ENCODE data around the gene WDR74. TPM values are rescaled to one million over a fixed set of nuclear protein-coding genes. Genes with fewer than 3 reads are reported as not detected.

Gene WDR74
- total RNA-seq, 8 experiments from 2014 or later, result 41.4 to 110 (median 81.7) TPM

- Histone ChIP-seq H3K4me3 (peak overlapping the region; percentile 68 to 97 (median 83)), H3K27ac (peak overlapping the region; percentile 82 to 94), H3K4me1 (replicated peaks in 1 of 2) (peaks cover 43 to 47% of the 10 kb centered on the region in 2 donors)
- ATAC-seq (replicated peaks in 6 of 8), result peak in 7 of 8 experiments; percentile 1 to 15 (median 9)
- in situ Hi-C loops (cut with MboI; ENCODE audit: low pct_unique_long_range_greater_than_20kb in 2 of 9, low sequenced_read_pairs in 9 of 9, unreplicated experiment in 9 of 9), result no loop called here
- 0 to 6% (median 3%) methylated on average over 3 to 19 of the region's 20 CpGs for WGBS, 10 experiments
Observed at GRCh38 chr11:62856333-62856895, 17.0 kb upstream of the WDR74 start.

- WGBS, 10 experiments, result 0 to 4% (median 0%) methylated on average over 9 to 23 of the region's 54 CpGs; no CpG with 5 or more reads in 3 of the 10 experiments
- Histone ChIP-seq H3K4me1 (replicated peaks in 1 of 2) (peaks cover 43 to 44% of the 10 kb centered on the region in 2 donors), H3K27ac (peak overlapping the region; percentile 82 to 94), H3K4me3 (peak overlapping the region; percentile 68 to 97 (median 83))
- peak; percentile 82 to 96 (median 92) for ATAC-seq (replicated peaks in 6 of 8)
- in situ Hi-C loops (cut with MboI; ENCODE audit: low pct_unique_long_range_greater_than_20kb in 2 of 9, low sequenced_read_pairs in 9 of 9, unreplicated experiment in 9 of 9), result no loop called here
Observed at GRCh38 chr11:62855571-62856332, 16.4 kb upstream of the WDR74 start.

- in situ Hi-C loops (cut with MboI; ENCODE audit: low pct_unique_long_range_greater_than_20kb in 2 of 9, low sequenced_read_pairs in 9 of 9, unreplicated experiment in 9 of 9), result no loop called here
- Histone ChIP-seq H3K4me1 (replicated peaks in 1 of 2) (peaks cover 38 to 39% of the 10 kb centered on the region in 2 donors), H3K4me3 (peak overlapping the region; percentile 68 to 97 (median 83)), H3K27ac (peak overlapping the region; percentile 70 to 74)
- no peak for ATAC-seq (replicated peaks in 6 of 8)
- WGBS, 10 experiments, result 0 to 3% (median 0%) methylated on average over 4 to 14 of the region's 15 CpGs
Observed at GRCh38 chr11:62854825-62855570, 15.6 kb upstream of the WDR74 start.

- in situ Hi-C loops (cut with MboI; ENCODE audit: low pct_unique_long_range_greater_than_20kb in 2 of 9, low sequenced_read_pairs in 9 of 9, unreplicated experiment in 9 of 9), result no loop called here
- H3K27ac ChIP-seq, result no peak overlapping the region
- H3K4me3 ChIP-seq, result peak overlapping the region; percentile 68 to 97 (median 83)
- ATAC-seq (replicated peaks in 6 of 8), result no peak
- peaks cover 34 to 38% of the 10 kb centered on the region in 2 donors for H3K4me1 ChIP-seq (replicated peaks in 1 of 2)
- WGBS, 10 experiments, result 0 to 33% (median 5%) methylated on average over 2 to 7 of the region's 8 CpGs
Observed at GRCh38 chr11:62854013-62854824, 14.8 kb upstream of the WDR74 start.

- 17 to 72% (median 40%) methylated on average over 2 to 6 of the region's 7 CpGs for WGBS, 10 experiments
- in situ Hi-C loops (cut with MboI; ENCODE audit: low pct_unique_long_range_greater_than_20kb in 2 of 9, low sequenced_read_pairs in 9 of 9, unreplicated experiment in 9 of 9), result no loop called here
- ATAC-seq (replicated peaks in 6 of 8), result no peak
Observed at GRCh38 chr11:62853279-62853965, 14.0 kb upstream of the WDR74 start.

GRCh38 chr11:62852523-62853188, 13.3 kb upstream of the WDR74 start:
- ATAC-seq (replicated peaks in 6 of 8), result no peak
- no peak overlapping the region for H3K4me3 ChIP-seq
- H3K4me1 ChIP-seq (replicated peaks in 1 of 2), result peaks cover 18 to 26% of the 10 kb centered on the region in 2 donors
- no peak overlapping the region for H3K27ac ChIP-seq
- in situ Hi-C loops (cut with MboI; ENCODE audit: low pct_unique_long_range_greater_than_20kb in 2 of 9, low sequenced_read_pairs in 9 of 9, unreplicated experiment in 9 of 9), result no loop called here

More at GRCh38 chr11:62853279-62853965, 14.0 kb upstream of the WDR74 start:
- Histone ChIP-seq H3K4me3 (peak overlapping the region in 4 of 5 donors; percentile 81 to 97 (median 84)), H3K27ac (no peak overlapping the region), H3K4me1 (replicated peaks in 1 of 2) (peaks cover 26 to 33% of the 10 kb centered on the region in 2 donors)

- Histone ChIP-seq H3K4me1 (replicated peaks in 1 of 2) (peaks cover 13 to 19% of the 10 kb centered on the region in 2 donors), H3K27ac (no peak overlapping the region), H3K4me3 (no peak overlapping the region)
- ATAC-seq (replicated peaks in 6 of 8), result no peak
- in situ Hi-C loops (cut with MboI; ENCODE audit: low pct_unique_long_range_greater_than_20kb in 2 of 9, low sequenced_read_pairs in 9 of 9, unreplicated experiment in 9 of 9), result no loop called here
- 23 to 68% (median 50%) methylated on average over 1 to 3 of the region's 3 CpGs; no CpG with 5 or more reads in 5 of the 10 experiments for WGBS, 10 experiments
Observed at GRCh38 chr11:62851807-62852522, 12.6 kb upstream of the WDR74 start.

- no peak overlapping the region for H3K4me3 ChIP-seq
- WGBS, 10 experiments, result 8 to 95% (median 60%) methylated on average over 1 to 13 of the region's 15 CpGs; no CpG with 5 or more reads in 2 of the 10 experiments
- in situ Hi-C loops (cut with MboI; ENCODE audit: low pct_unique_long_range_greater_than_20kb in 2 of 9, low sequenced_read_pairs in 9 of 9, unreplicated experiment in 9 of 9), result no loop called here
- ATAC-seq (replicated peaks in 6 of 8), result peak in 3 of 8 experiments; percentile 3 to 7 (median 3)
- peaks cover 13 to 16% of the 10 kb centered on the region in 2 donors for H3K4me1 ChIP-seq (replicated peaks in 1 of 2)
- no peak overlapping the region for H3K27ac ChIP-seq
Observed at GRCh38 chr11:62850911-62851806, 11.8 kb upstream of the WDR74 start.

- Histone ChIP-seq H3K27ac (no peak overlapping the region), H3K4me3 (no peak overlapping the region), H3K4me1 (replicated peaks in 1 of 2) (peaks cover under 1 to 7% of the 10 kb centered on the region in 2 donors)
- 67 to 100% (median 92%) methylated on average over 1 of the region's 1 CpG; no CpG with 5 or more reads in 6 of the 10 experiments for WGBS, 10 experiments
- in situ Hi-C loops (cut with MboI; ENCODE audit: low pct_unique_long_range_greater_than_20kb in 2 of 9, low sequenced_read_pairs in 9 of 9, unreplicated experiment in 9 of 9), result loop anchor here in 1 of 9 experiments (25.0 kb wide), 1 partner anchor 461 kb away; no protein-coding TSS in a partner anchor
- peak in 1 of 8 experiments; percentile 2 for ATAC-seq (replicated peaks in 6 of 8)
Observed at GRCh38 chr11:62847767-62848314, 8.5 kb upstream of the WDR74 start.

- Histone ChIP-seq H3K27ac (no peak overlapping the region), H3K4me3 (no peak overlapping the region), H3K4me1 (replicated peaks in 1 of 2) (peaks cover 8 to 16% of the 10 kb centered on the region in 2 donors)
- 0 to 100% (median 80%) methylated on average over 1 to 3 of the region's 3 CpGs; no CpG with 5 or more reads in 3 of the 10 experiments for WGBS, 10 experiments
- in situ Hi-C loops (cut with MboI; ENCODE audit: low pct_unique_long_range_greater_than_20kb in 2 of 9, low sequenced_read_pairs in 9 of 9, unreplicated experiment in 9 of 9), result loop anchor here in 1 of 9 experiments (25.0 kb wide), 1 partner anchor 459 kb away; no protein-coding TSS in a partner anchor
- ATAC-seq (replicated peaks in 6 of 8), result no peak
Observed at GRCh38 chr11:62846177-62846576, 6.8 kb upstream of the WDR74 start.

Data from motor neuron (in vitro differentiated cells).